GM23338 (cell line): ENCODE results near the gene MRPL34. TPM values are rescaled to one million over a fixed set of nuclear protein-coding genes. Genes with fewer than 3 reads are reported as not detected.

Experiments used
- CREB1 ChIP-seq: fragments of 250-450 bp; sonication (Bioruptor Pico); IDR thresholded peaks from 2 replicates; pipeline ENCODE4 v1.5.0; 2020; ENCODE audit warnings: low read depth, mild to moderate bottlenecking, moderate library complexity
- EZH2phosphoT487 ChIP-seq: fragments of 200-600 bp; sonication (generic); IDR thresholded peaks from one replicate; pipeline ENCODE4 v1.8.1; 2018; ENCODE audit warnings: antibody characterized with exemption; ENCODE audit not compliant: unreplicated experiment
- JUNB ChIP-seq: IDR thresholded peaks from one replicate; pipeline ENCODE4 v1.6.1; 2016; ENCODE audit warnings: antibody characterized with exemption; ENCODE audit not compliant: unreplicated experiment
- ZNF114 ChIP-seq: fragments of 250-450 bp; sonication (Bioruptor Pico); IDR thresholded peaks from 2 replicates; pipeline ENCODE4 v1.5.0; 2020; ENCODE audit warnings: mild to moderate bottlenecking, moderate library complexity
- polyA plus RNA-seq: library from polyadenylated mRNA; unstranded; fragments of >200 nt; fragmentation: Nextera tagmentation; extraction: Ambion mirVana; gene quantifications from 2 replicates; pipeline ENCODE4 v1.2.1, GENCODE V29; 2016
- total RNA-seq: library from RNA; depleted of rRNA; stranded (reverse); fragments of >200 nt; shearing (Covaris generic); gene quantifications from 2 replicates; pipeline ENCODE4 v1.2.3, GENCODE V29; 2014
- TF ChIP-seq, protein P1 (sequence below): fragments of 250-450 bp; sonication (Bioruptor Pico); IDR thresholded peaks from 2 replicates; pipeline ENCODE4 v1.5.0; 2020; ENCODE audit warnings: mild to moderate bottlenecking, moderate library complexity
- TF ChIP-seq, protein P2 (sequence below): IDR thresholded peaks from 2 replicates; pipeline ENCODE4 v1.6.1; 2016; ENCODE audit warnings: antibody characterized with exemption
- TF ChIP-seq, protein P3 (sequence below), 2 experiments: fragments of 200-600 bp in 1 of 2; sonication (generic) in 1 of 2; conservative IDR thresholded peaks; 2 replicates each; pipeline versions ENCODE4 v1.5.1 to v1.6.1; 2016 to 2017; ENCODE audit warnings: antibody characterized with exemption in 2 of 2, low read depth in 2 of 2, mild to moderate bottlenecking in 2 of 2, moderate library complexity in 1 of 2

Gene MRPL34
- total and polyA plus RNA-seq, 2 experiments from 2014 or later: 59.9 to 266 TPM

- TF ChIP-seq, protein P1, sequence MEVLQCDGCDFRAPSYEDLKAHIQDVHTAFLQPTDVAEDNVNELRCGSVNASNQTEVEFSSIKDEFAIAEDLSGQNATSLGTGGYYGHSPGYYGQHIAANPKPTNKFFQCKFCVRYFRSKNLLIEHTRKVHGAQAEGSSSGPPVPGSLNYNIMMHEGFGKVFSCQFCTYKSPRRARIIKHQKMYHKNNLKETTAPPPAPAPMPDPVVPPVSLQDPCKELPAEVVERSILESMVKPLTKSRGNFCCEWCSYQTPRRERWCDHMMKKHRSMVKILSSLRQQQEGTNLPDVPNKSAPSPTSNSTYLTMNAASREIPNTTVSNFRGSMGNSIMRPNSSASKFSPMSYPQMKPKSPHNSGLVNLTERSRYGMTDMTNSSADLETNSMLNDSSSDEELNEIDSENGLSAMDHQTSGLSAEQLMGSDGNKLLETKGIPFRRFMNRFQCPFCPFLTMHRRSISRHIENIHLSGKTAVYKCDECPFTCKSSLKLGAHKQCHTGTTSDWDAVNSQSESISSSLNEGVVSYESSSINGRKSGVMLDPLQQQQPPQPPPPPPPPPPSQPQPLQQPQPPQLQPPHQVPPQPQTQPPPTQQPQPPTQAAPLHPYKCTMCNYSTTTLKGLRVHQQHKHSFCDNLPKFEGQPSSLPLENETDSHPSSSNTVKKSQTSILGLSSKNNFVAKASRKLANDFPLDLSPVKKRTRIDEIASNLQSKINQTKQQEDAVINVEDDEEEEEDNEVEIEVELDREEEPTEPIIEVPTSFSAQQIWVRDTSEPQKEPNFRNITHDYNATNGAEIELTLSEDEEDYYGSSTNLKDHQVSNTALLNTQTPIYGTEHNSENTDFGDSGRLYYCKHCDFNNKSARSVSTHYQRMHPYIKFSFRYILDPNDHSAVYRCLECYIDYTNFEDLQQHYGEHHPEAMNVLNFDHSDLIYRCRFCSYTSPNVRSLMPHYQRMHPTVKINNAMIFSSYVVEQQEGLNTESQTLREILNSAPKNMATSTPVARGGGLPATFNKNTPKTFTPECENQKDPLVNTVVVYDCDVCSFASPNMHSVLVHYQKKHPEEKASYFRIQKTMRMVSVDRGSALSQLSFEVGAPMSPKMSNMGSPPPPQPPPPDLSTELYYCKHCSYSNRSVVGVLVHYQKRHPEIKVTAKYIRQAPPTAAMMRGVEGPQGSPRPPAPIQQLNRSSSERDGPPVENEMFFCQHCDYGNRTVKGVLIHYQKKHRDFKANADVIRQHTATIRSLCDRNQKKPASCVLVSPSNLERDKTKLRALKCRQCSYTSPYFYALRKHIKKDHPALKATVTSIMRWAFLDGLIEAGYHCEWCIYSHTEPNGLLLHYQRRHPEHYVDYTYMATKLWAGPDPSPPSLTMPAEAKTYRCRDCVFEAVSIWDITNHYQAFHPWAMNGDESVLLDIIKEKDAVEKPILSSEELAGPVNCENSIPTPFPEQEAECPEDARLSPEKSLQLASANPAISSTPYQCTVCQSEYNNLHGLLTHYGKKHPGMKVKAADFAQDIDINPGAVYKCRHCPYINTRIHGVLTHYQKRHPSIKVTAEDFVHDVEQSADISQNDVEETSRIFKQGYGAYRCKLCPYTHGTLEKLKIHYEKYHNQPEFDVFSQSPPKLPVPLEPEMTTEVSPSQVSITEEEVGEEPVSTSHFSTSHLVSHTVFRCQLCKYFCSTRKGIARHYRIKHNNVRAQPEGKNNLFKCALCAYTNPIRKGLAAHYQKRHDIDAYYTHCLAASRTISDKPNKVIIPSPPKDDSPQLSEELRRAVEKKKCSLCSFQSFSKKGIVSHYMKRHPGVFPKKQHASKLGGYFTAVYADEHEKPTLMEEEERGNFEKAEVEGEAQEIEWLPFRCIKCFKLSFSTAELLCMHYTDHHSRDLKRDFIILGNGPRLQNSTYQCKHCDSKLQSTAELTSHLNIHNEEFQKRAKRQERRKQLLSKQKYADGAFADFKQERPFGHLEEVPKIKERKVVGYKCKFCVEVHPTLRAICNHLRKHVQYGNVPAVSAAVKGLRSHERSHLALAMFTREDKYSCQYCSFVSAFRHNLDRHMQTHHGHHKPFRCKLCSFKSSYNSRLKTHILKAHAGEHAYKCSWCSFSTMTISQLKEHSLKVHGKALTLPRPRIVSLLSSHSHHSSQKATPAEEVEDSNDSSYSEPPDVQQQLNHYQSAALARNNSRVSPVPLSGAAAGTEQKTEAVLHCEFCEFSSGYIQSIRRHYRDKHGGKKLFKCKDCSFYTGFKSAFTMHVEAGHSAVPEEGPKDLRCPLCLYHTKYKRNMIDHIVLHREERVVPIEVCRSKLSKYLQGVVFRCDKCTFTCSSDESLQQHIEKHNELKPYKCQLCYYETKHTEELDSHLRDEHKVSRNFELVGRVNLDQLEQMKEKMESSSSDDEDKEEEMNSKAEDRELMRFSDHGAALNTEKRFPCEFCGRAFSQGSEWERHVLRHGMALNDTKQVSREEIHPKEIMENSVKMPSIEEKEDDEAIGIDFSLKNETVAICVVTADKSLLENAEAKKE (CRISPR knock-in tag): no peak
- TF ChIP-seq, protein P2, sequence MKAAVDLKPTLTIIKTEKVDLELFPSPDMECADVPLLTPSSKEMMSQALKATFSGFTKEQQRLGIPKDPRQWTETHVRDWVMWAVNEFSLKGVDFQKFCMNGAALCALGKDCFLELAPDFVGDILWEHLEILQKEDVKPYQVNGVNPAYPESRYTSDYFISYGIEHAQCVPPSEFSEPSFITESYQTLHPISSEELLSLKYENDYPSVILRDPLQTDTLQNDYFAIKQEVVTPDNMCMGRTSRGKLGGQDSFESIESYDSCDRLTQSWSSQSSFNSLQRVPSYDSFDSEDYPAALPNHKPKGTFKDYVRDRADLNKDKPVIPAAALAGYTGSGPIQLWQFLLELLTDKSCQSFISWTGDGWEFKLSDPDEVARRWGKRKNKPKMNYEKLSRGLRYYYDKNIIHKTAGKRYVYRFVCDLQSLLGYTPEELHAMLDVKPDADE: peak; percentile 93
- TF ChIP-seq CREB1 (CRISPR knock-in tag): peak; percentile 69
- TF ChIP-seq ZNF114: 0 out of 2 replicates have a peak, but pooled peaks have one; percentile 73
- TF ChIP-seq EZH2phosphoT487: no peak
- TF ChIP-seq JUNB: no peak
- TF ChIP-seq, protein P3, sequence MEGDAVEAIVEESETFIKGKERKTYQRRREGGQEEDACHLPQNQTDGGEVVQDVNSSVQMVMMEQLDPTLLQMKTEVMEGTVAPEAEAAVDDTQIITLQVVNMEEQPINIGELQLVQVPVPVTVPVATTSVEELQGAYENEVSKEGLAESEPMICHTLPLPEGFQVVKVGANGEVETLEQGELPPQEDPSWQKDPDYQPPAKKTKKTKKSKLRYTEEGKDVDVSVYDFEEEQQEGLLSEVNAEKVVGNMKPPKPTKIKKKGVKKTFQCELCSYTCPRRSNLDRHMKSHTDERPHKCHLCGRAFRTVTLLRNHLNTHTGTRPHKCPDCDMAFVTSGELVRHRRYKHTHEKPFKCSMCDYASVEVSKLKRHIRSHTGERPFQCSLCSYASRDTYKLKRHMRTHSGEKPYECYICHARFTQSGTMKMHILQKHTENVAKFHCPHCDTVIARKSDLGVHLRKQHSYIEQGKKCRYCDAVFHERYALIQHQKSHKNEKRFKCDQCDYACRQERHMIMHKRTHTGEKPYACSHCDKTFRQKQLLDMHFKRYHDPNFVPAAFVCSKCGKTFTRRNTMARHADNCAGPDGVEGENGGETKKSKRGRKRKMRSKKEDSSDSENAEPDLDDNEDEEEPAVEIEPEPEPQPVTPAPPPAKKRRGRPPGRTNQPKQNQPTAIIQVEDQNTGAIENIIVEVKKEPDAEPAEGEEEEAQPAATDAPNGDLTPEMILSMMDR (conservative IDR thresholded peaks at IDR 0.05; ENCODE audit: low read depth in 2 of 2): no peak
These were observed 38.5 kb upstream of the MRPL34 start, which contains the start of gene BABAM1 (continued) for GRCh38 chr19:17266975-17267788.
